Endothelial cell of umbilical vein (primary cell): ENCODE data around the gene PLXNA4. TPM values are rescaled to one million over a fixed set of nuclear protein-coding genes. Genes with fewer than 3 reads are reported as not detected.

ENCODE experiments used
- BruUV-seq: library from RNA; stranded (reverse); fragments of 400-500 nt; replicated peaks from 2 replicates; lab custom pipeline; 2021; lab: Mats Ljungman, UMichigan
- CTCF ChIA-PET: fragments of 300-600, 350-600 bp; sonication (Branson Sonifier 250); formaldehyde crosslinking; loops from one replicate; lab custom pipeline; 2021; ENCODE audit warnings: antibody characterized with exemption, inconsistent platforms; lab: Charles Lee
- POLR2A ChIA-PET: fragments of 300-600, 350-600 bp; sonication (Branson Sonifier 250); formaldehyde crosslinking; loops from one replicate; lab custom pipeline; 2021; ENCODE audit warnings: antibody characterized with exemption, inconsistent platforms; lab: Charles Lee
- DNase-seq: peaks from one replicate; pipeline ENCODE4 v3.0.0-alpha.2; 2011; ENCODE audit warnings: low read depth, low spot score
- FAIRE-seq: peaks from 2 replicates; lab custom pipeline; 2011; peaks lifted over from hg19 to GRCh38; lab: Jason Lieb, UNC
- H2AFZ ChIP-seq: 2 replicates; pipeline ENCODE4 v1.6.0; 2012; ENCODE audit warnings: low read depth, low read length, control low read depth, inconsistent platforms
- H3K27ac ChIP-seq: 2 replicates; pipeline ENCODE4 v1.5.1; 2011; ENCODE audit warnings: low read depth, mild to moderate bottlenecking, control low read depth, low read length, moderate library complexity; ENCODE audit not compliant: insufficient read depth
- H3K27me3 ChIP-seq, 2 experiments: 2 replicates each; pipeline versions ENCODE4 v1.6.0 to v1.6.1; 2011; ENCODE audit warnings: low read length in 2 of 2, mixed read lengths in 1 of 2; ENCODE audit not compliant: control insufficient read depth in 2 of 2, insufficient read depth in 2 of 2
- H3K36me3 ChIP-seq, 2 experiments: 2 replicates in 1 of 2; 3 replicates in 1 of 2; pipeline ENCODE4 v1.5.1; 2011; ENCODE audit warnings: low read length in 2 of 2, mild to moderate bottlenecking in 1 of 2, moderate library complexity in 1 of 2; ENCODE audit not compliant: control insufficient read depth in 2 of 2, insufficient read depth in 2 of 2; ENCODE audit errors: extremely low read depth in 1 of 2
- H3K4me1 ChIP-seq: 3 replicates; pipeline ENCODE4 v1.5.1; 2011; ENCODE audit warnings: mild to moderate bottlenecking, low read length; ENCODE audit not compliant: control insufficient read depth, insufficient read depth; ENCODE audit errors: extremely low read depth
- H3K4me2 ChIP-seq: 2 replicates; pipeline ENCODE4 v1.6.1; 2011; ENCODE audit warnings: low read length, control low read depth, mixed read lengths; ENCODE audit not compliant: insufficient read depth
- H3K4me3 ChIP-seq, 3 experiments: fragments of 200-600 bp in 1 of 3; sonication (generic), shearing (Covaris generic) in 1 of 3; replicated peaks in 1 of 3; 2 replicates each; pipeline ENCODE4 v1.5.1; 2011 to 2016; ENCODE audit warnings: control low read depth in 3 of 3, low read length in 3 of 3, mild to moderate bottlenecking in 2 of 3, inconsistent platforms in 1 of 3, low read depth in 1 of 3, moderate library complexity in 1 of 3; ENCODE audit not compliant: insufficient read depth in 1 of 3
- H3K79me2 ChIP-seq: 2 replicates; pipeline ENCODE4 v1.6.0; 2012; ENCODE audit warnings: low read length, inconsistent platforms; ENCODE audit not compliant: control insufficient read depth, insufficient read depth
- H3K9ac ChIP-seq: replicated peaks from 2 replicates; pipeline ENCODE3; 2011; ENCODE audit warnings: low read length, control low read depth; ENCODE audit not compliant: insufficient read depth; ENCODE audit errors: extremely low read depth
- H3K9me1 ChIP-seq: replicated peaks from 3 replicates; pipeline ENCODE4 v1.6.0; 2011; ENCODE audit warnings: mild to moderate bottlenecking, low read length; ENCODE audit not compliant: control insufficient read depth, insufficient read depth; ENCODE audit errors: extremely low read depth
- H3K9me3 ChIP-seq: replicated peaks from 2 replicates; pipeline ENCODE4 v1.5.1; 2012; ENCODE audit warnings: low read length, inconsistent platforms; ENCODE audit not compliant: control insufficient read depth, insufficient read depth
- H4K20me1 ChIP-seq: replicated peaks from 2 replicates; pipeline ENCODE3; 2011; ENCODE audit warnings: mild to moderate bottlenecking, low read length; ENCODE audit not compliant: control insufficient read depth, insufficient read depth; ENCODE audit errors: extremely low read depth
- CTCF ChIP-seq, 2 donors: IDR thresholded peaks; 1 replicate in 1 of 2; 2 replicates in 1 of 2; pipeline ENCODE4 v1.5.1; 2011; ENCODE audit warnings: low read length in 2 of 2, mild to moderate bottlenecking in 2 of 2, moderate library complexity in 2 of 2, control low read depth in 1 of 2, inconsistent platforms in 1 of 2, low read depth in 1 of 2; ENCODE audit not compliant: insufficient read depth in 1 of 2; ENCODE audit errors: extremely low read depth in 1 of 2
- EZH2 ChIP-seq: IDR thresholded peaks from 2 replicates; pipeline ENCODE4 v1.6.1; 2012; ENCODE audit warnings: borderline replicate concordance, low read depth, mild to moderate bottlenecking, moderate library complexity, low read length, inconsistent platforms; ENCODE audit not compliant: severe bottlenecking
- FOS ChIP-seq: IDR thresholded peaks from 2 replicates; pipeline ENCODE4 v1.6.1; 2011; ENCODE audit warnings: mild to moderate bottlenecking, low read length, moderate library complexity, borderline replicate concordance; ENCODE audit not compliant: insufficient read depth
- GATA2 ChIP-seq: IDR thresholded peaks from 2 replicates; pipeline ENCODE4 v1.7.0; 2011; ENCODE audit warnings: low read depth, mild to moderate bottlenecking, moderate library complexity, mixed read lengths, low read length; ENCODE audit not compliant: insufficient read length, insufficient read depth
- JUN ChIP-seq: IDR thresholded peaks from 2 replicates; pipeline ENCODE4 v1.6.1; 2011; ENCODE audit warnings: borderline replicate concordance, low read depth; ENCODE audit not compliant: insufficient read length, insufficient read depth
- MAX ChIP-seq: IDR thresholded peaks from 2 replicates; pipeline ENCODE4 v1.6.1; 2011; ENCODE audit not compliant: insufficient read depth, insufficient read length
- MYC ChIP-seq: IDR thresholded peaks from one replicate; pipeline ENCODE4 v1.6.1; 2011; ENCODE audit warnings: mild to moderate bottlenecking, low read depth, low read length
- POLR2A ChIP-seq: IDR thresholded peaks from 2 replicates; pipeline ENCODE4 v1.6.1; 2012; ENCODE audit warnings: low read depth, mild to moderate bottlenecking, control low read depth, low read length
- POLR2AphosphoS5 ChIP-seq: IDR thresholded peaks from 2 replicates; pipeline ENCODE4 v1.6.1; 2012; ENCODE audit warnings: low read depth, mild to moderate bottlenecking, control low read depth, low read length, moderate library complexity; ENCODE audit not compliant: insufficient read depth
- dilution Hi-C: fragments of 300-500 bp; cut with MboI; formaldehyde crosslinking; loops from one replicate; pipeline ENCODE4 v1.15.0; 2019; ENCODE audit warnings: low sequenced_read_pairs; ENCODE audit not compliant: extremely low pct_ligation_motif_present
- intact Hi-C: fragments of 100-400 bp; cut with micrococcal nuclease; formaldehyde crosslinking; loops from one replicate; pipeline ENCODE4 v1.10.0; 2022
- polyA plus RNA-seq, 4 experiments: library from polyadenylated mRNA; depleted of rRNA in 3 of 4; stranded (reverse) in 3 of 4; unstranded in 1 of 4; fragments of >200 nt; gene quantifications; 2 replicates each; pipeline versions ENCODE4 v1.2.1 to v1.2.3, GENCODE V29; 2011 to 2012; ENCODE audit warnings: missing spikeins in 1 of 4
- total RNA-seq: library from RNA; stranded (reverse); gene quantifications from 2 replicates; pipeline ENCODE4 v1.2.3, GENCODE V29; 2021

Gene PLXNA4
- total and polyA plus RNA-seq, 2 donors (not counting 3 experiments of a cell fraction or from before 2014, with no cell fraction given) = 12.1 to 20.4 TPM

DNA sequence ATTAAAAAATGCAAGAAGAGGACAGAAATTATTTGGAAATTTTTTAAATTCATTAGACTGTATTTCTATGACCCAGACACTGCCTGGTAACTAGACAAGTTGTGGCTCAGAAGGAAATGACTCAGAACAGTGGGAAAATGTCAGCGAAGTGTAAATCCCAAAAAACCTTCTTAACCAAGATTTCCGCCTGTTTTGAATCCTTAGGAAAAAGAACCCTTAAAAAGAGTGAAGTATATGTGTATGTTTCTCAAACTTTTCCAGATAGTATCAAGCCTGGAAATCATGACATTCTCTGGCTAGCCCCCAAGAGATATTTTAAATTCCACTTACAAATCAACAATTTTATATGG is 42.7 kb upstream of the PLXNA4 start:
- peak overlapping the region; percentile 60 for H3K4me2 ChIP-seq
- no peaks in the 10 kb centered on the region for H3K79me2 ChIP-seq
- no peaks in the 10 kb centered on the region for H3K9me1 ChIP-seq
- DNase-seq (peak; percentile 86), FAIRE-seq (peak; percentile 91)
- POLR2A ChIA-PET = no interaction called here
- H3K27ac ChIP-seq = peak overlapping the region; percentile 87
- CTCF ChIA-PET = no interaction called here
- dilution Hi-C loops (no loop called here), intact Hi-C loops (loop anchor here (1.0 to 2.0 kb wide), 2 partner anchors 28 to 117 kb away; no protein-coding TSS in a partner anchor)
- peak overlapping the region; percentile 53 for H2AFZ ChIP-seq
- no peaks in the 10 kb centered on the region for H4K20me1 ChIP-seq
- TF ChIP-seq JUN (peak; percentile 57), FOS (peak; percentile 74), POLR2A (no peak), POLR2AphosphoS5 (no peak)
- peaks cover 20% of the 10 kb centered on the region for H3K4me1 ChIP-seq
- no peaks in the 10 kb centered on the region for H3K9me3 ChIP-seq
- H3K4me3 ChIP-seq = no peak overlapping the region
- no peaks in the 10 kb centered on the region for H3K36me3 ChIP-seq
- BruUV-seq = no TSS peak
- peaks cover 0 to 4% of the 10 kb centered on the region in 2 experiments for H3K27me3 ChIP-seq
- H3K9ac ChIP-seq = peak overlapping the region; percentile 44

DNA sequence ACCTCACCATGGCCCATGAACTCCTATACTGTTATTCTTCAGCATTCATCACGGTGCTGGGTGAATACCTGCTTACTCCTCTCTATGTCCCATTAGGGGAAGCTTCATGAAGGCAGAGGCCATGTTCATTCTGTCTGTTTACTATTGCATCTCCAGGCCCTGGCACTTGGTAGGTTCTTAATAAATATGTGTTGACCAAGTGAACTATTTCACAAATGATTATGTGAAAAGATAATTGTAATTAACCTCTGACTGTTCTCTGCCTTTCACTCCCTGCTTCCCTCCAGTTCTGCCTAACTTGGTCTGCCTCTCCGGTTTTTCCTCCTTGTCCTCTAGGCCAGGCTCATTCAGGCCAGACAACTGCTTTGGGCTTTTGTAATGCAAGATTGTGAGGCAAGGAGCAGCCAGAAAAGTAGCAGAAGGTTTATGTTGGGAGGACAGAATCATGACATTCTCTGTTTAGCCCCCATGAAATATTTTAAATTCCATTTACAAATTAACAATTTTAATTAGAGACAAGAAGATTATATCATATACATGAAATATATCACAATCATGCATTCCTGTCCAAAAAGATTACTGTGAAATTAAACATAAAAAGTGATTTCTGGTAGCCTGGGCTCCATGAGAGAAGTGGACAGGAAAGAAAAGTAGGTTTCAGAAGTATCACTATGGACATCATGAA is 42.1 kb upstream of the PLXNA4 start:
- intact Hi-C loops = loop anchor here (1.0 to 2.0 kb wide), 2 partner anchors 28 to 116 kb away; no protein-coding TSS in a partner anchor
- H3K36me3 ChIP-seq = no peaks in the 10 kb centered on the region
- H3K9ac ChIP-seq = peak overlapping the region; percentile 44
- peak overlapping the region; percentile 4 for H2AFZ ChIP-seq
- no peak for DNase-seq
- H3K4me2 ChIP-seq = peak overlapping the region; percentile 60
- TF ChIP-seq MYC (no peak), GATA2 (no peak), FOS (no peak), POLR2AphosphoS5 (no peak), CTCF (IDR thresholded peaks at IDR 0.05; ENCODE audit: extremely low read depth in 1 of 2, insufficient read depth in 1 of 2, low read depth in 1 of 2, low read length in 2 of 2) (no peak), MAX (no peak), EZH2 (no peak), POLR2A (no peak), JUN (no peak)
- peaks cover 0 to under 1% of the 10 kb centered on the region in 2 experiments for H3K27me3 ChIP-seq
- no peaks in the 10 kb centered on the region for H3K9me1 ChIP-seq
- H3K4me1 ChIP-seq = peaks cover 20% of the 10 kb centered on the region
- peak overlapping the region; percentile 87 for H3K27ac ChIP-seq
- dilution Hi-C loops = no loop called here
- H3K4me3 ChIP-seq = no peak overlapping the region
- no peaks in the 10 kb centered on the region for H3K9me3 ChIP-seq
- no peaks in the 10 kb centered on the region for H3K79me2 ChIP-seq
- no TSS peak for BruUV-seq
- peak; percentile 54 for FAIRE-seq
- ChIA-PET CTCF (no interaction called here), POLR2A (no interaction called here)
- no peaks in the 10 kb centered on the region for H4K20me1 ChIP-seq
